MM.1S (cell line): Measurements from ENCODE around the gene TBPL2.

Experiments
- DNase-seq: peaks from one replicate; pipeline ENCODE4 v3.0.0-alpha.2; 2015
- H2AFZ ChIP-seq: fragments of 300-600 bp; sonication (generic); 2 replicates; pipeline ENCODE4 v1.6.0; 2016; ENCODE audit warnings: antibody characterized with exemption, low read length
- H3F3A ChIP-seq: fragments of 300-600 bp; sonication (generic); 2 replicates; pipeline ENCODE4 v1.6.1; 2016; ENCODE audit warnings: mild to moderate bottlenecking, antibody characterized with exemption, low read length, moderate library complexity, mixed read lengths; ENCODE audit not compliant: insufficient read depth
- H3K27ac ChIP-seq: fragments of 300-600 bp; sonication (generic); 2 replicates; pipeline ENCODE4 v1.5.1; 2016; ENCODE audit warnings: mild to moderate bottlenecking, low read length
- H3K27me3 ChIP-seq: fragments of 300-600 bp; sonication (generic); replicated peaks from 2 replicates; pipeline ENCODE4 v1.6.0; 2016; ENCODE audit warnings: low read length; ENCODE audit not compliant: insufficient read depth
- H3K36me3 ChIP-seq: fragments of 300-600 bp; sonication (generic); replicated peaks from 2 replicates; pipeline ENCODE4 v1.6.1; 2016; ENCODE audit warnings: mild to moderate bottlenecking, low read length, mixed read lengths; ENCODE audit not compliant: insufficient read depth
- H3K4me1 ChIP-seq: fragments of 300-600 bp; sonication (generic); 2 replicates; pipeline ENCODE4 v1.6.1; 2016; ENCODE audit warnings: low read length, mixed read lengths
- H3K4me2 ChIP-seq: fragments of 300-600 bp; sonication (generic); 2 replicates; pipeline ENCODE4 v1.6.0; 2016; ENCODE audit warnings: low read depth, low read length
- H3K4me3 ChIP-seq: fragments of 300-600 bp; sonication (generic); 2 replicates; pipeline ENCODE4 v1.5.1; 2016; ENCODE audit warnings: low read length, mixed read lengths
- H3K79me2 ChIP-seq: fragments of 300-600 bp; sonication (generic); 2 replicates; pipeline ENCODE4 v1.6.1; 2016; ENCODE audit warnings: mixed run types, low read length, mixed read lengths
- H3K9ac ChIP-seq: fragments of 300-600 bp; sonication (generic); 2 replicates; pipeline ENCODE4 v1.6.1; 2016; ENCODE audit warnings: low read length, mixed read lengths
- H3K9me2 ChIP-seq: fragments of 300-600 bp; sonication (generic); replicated peaks from 2 replicates; pipeline ENCODE4 v1.6.1; 2016; ENCODE audit warnings: mild to moderate bottlenecking, low read length, mixed read lengths; ENCODE audit not compliant: insufficient read depth
- H3K9me3 ChIP-seq: fragments of 300-600 bp; sonication (generic); replicated peaks from 2 replicates; pipeline ENCODE4 v1.6.1; 2016; ENCODE audit warnings: mild to moderate bottlenecking, low read length, mixed read lengths; ENCODE audit not compliant: insufficient read depth
- H4K20me1 ChIP-seq: fragments of 300-600 bp; sonication (generic); 2 replicates; pipeline ENCODE4 v1.6.1; 2016; ENCODE audit warnings: mild to moderate bottlenecking, low read length, moderate library complexity, mixed read lengths; ENCODE audit not compliant: insufficient read depth
- EZH2 ChIP-seq: fragments of 300-600 bp; sonication (generic); optimal IDR thresholded peaks from 2 replicates; pipeline ENCODE3; 2017; ENCODE audit warnings: low read depth, mild to moderate bottlenecking, antibody characterized with exemption, low read length, mixed read lengths
- EZH2phosphoT487 ChIP-seq: fragments of 300-600 bp; sonication (generic); IDR thresholded peaks from 2 replicates; pipeline ENCODE4 v1.6.1; 2018; ENCODE audit warnings: antibody characterized with exemption, low read length
- TF ChIP-seq, protein P1 (sequence below): fragments of 300-600 bp; sonication (generic); IDR thresholded peaks from 2 replicates; pipeline ENCODE4 v1.5.1; 2016; ENCODE audit warnings: antibody characterized with exemption, low read length, mixed read lengths

The TBPL2 gene

GRCh38 chr14:55370883-55371455 is 69.4 kb downstream of the TBPL2 start:
- Histone ChIP-seq H2AFZ (no peak overlapping the region), H3K4me1 (no peaks in the 10 kb centered on the region), H3K9ac (no peak overlapping the region), H3K79me2 (no peaks in the 10 kb centered on the region), H4K20me1 (no peaks in the 10 kb centered on the region), H3K27me3 (no peaks in the 10 kb centered on the region), H3K4me3 (no peak overlapping the region), H3K9me2 (no peaks in the 10 kb centered on the region), H3K9me3 (no peaks in the 10 kb centered on the region), H3K36me3 (no peaks in the 10 kb centered on the region), H3K27ac (no peak overlapping the region), H3F3A (no peaks in the 10 kb centered on the region), H3K4me2 (no peak overlapping the region)
- TF ChIP-seq EZH2phosphoT487 (no peak), EZH2 (no peak)
- TF ChIP-seq, protein P1, sequence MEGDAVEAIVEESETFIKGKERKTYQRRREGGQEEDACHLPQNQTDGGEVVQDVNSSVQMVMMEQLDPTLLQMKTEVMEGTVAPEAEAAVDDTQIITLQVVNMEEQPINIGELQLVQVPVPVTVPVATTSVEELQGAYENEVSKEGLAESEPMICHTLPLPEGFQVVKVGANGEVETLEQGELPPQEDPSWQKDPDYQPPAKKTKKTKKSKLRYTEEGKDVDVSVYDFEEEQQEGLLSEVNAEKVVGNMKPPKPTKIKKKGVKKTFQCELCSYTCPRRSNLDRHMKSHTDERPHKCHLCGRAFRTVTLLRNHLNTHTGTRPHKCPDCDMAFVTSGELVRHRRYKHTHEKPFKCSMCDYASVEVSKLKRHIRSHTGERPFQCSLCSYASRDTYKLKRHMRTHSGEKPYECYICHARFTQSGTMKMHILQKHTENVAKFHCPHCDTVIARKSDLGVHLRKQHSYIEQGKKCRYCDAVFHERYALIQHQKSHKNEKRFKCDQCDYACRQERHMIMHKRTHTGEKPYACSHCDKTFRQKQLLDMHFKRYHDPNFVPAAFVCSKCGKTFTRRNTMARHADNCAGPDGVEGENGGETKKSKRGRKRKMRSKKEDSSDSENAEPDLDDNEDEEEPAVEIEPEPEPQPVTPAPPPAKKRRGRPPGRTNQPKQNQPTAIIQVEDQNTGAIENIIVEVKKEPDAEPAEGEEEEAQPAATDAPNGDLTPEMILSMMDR, result no peak
- DNase-seq, result no peak

GRCh38 chr14:55366271-55366670 is 74.1 kb downstream of the TBPL2 start:
- no peaks in the 10 kb centered on the region for H3F3A ChIP-seq
- H3K9ac ChIP-seq, result no peak overlapping the region
- H3K4me3 ChIP-seq, result no peak overlapping the region
- no peaks in the 10 kb centered on the region for H3K79me2 ChIP-seq
- no peaks in the 10 kb centered on the region for H3K9me2 ChIP-seq
- no peak for DNase-seq
- TF ChIP-seq EZH2phosphoT487 (no peak), EZH2 (no peak)
- TF ChIP-seq, protein P1, result no peak
- no peaks in the 10 kb centered on the region for H3K9me3 ChIP-seq
- no peaks in the 10 kb centered on the region for H4K20me1 ChIP-seq
- H3K36me3 ChIP-seq, result no peaks in the 10 kb centered on the region
- H3K27me3 ChIP-seq, result no peaks in the 10 kb centered on the region
- no peak overlapping the region for H2AFZ ChIP-seq
- H3K4me1 ChIP-seq, result no peaks in the 10 kb centered on the region
- H3K27ac ChIP-seq, result no peak overlapping the region
- H3K4me2 ChIP-seq, result no peak overlapping the region
